Renal pelvis (tissue), 4 donors: ENCODE measurements around the gene UBN1. TPM values are rescaled to one million over a fixed set of nuclear protein-coding genes. Genes with fewer than 3 reads are reported as not detected.

ENCODE experiments used
- DNase-seq: peaks from one replicate; pipeline ENCODE4 v3.0.0-alpha.2; 2013
- polyA plus RNA-seq, 3 donors: library from polyadenylated mRNA; unstranded; fragments of 120-200 nt; gene quantifications; one replicate each; pipeline ENCODE4 v1.2.1, GENCODE V29; 2013; ENCODE audit not compliant: insufficient read length in 3 of 3

UBN1 gene
- polyA plus RNA-seq, 3 donors: 33.9 to 41.4 (median 41.0) TPM

GRCh38 chr16:4855371-4855770 lies 8.1 kb downstream of the UBN1 start:
- no peak for DNase-seq

GRCh38 chr16:4855804-4856203 lies 8.5 kb downstream of the UBN1 start:
- no peak for DNase-seq

- DNase-seq: no peak
Measured at GRCh38 chr16:4859190-4859899, 12.1 kb downstream of the UBN1 start.

- DNase-seq: no peak
Measured at GRCh38 chr16:4859900-4860255, 12.6 kb downstream of the UBN1 start.

GRCh38 chr16:4860727-4861342 lies 13.6 kb downstream of the UBN1 start:
- no peak for DNase-seq

- no peak for DNase-seq
Measured at GRCh38 chr16:4862639-4863038, 15.4 kb downstream of the UBN1 start.

GRCh38 chr16:4864728-4865127 lies 17.4 kb downstream of the UBN1 start:
- DNase-seq: no peak

GRCh38 chr16:4865231-4865860 lies 18.1 kb downstream of the UBN1 start:
- DNase-seq: no peak

GRCh38 chr16:4866586-4866985 lies 19.3 kb downstream of the UBN1 start:
- no peak for DNase-seq

- peak; percentile 47 for DNase-seq
Measured at GRCh38 chr16:4868026-4868425, 20.7 kb downstream of the UBN1 start.

- no peak for DNase-seq
Measured at GRCh38 chr16:4868535-4868934, 21.3 kb downstream of the UBN1 start.

- no peak for DNase-seq
Measured at GRCh38 chr16:4869147-4869805, 22.0 kb downstream of the UBN1 start.

GRCh38 chr16:4870138-4870671 lies 22.9 kb downstream of the UBN1 start:
- DNase-seq: no peak

- no peak for DNase-seq
Measured at GRCh38 chr16:4871071-4871470, 23.8 kb downstream of the UBN1 start.

- no peak for DNase-seq
Measured at GRCh38 chr16:4873091-4873490, 25.8 kb downstream of the UBN1 start.

GRCh38 chr16:4874666-4875065 lies 27.4 kb downstream of the UBN1 start:
- DNase-seq: no peak

GRCh38 chr16:4876646-4877379 lies 29.5 kb downstream of the UBN1 start:
- no peak for DNase-seq

GRCh38 chr16:4877380-4877685 lies 30.1 kb downstream of the UBN1 start:
- no peak for DNase-seq

- no peak for DNase-seq
Measured at GRCh38 chr16:4879049-4879448, 31.8 kb downstream of the UBN1 start.

GRCh38 chr16:4880006-4880580 lies 32.8 kb downstream of the UBN1 start:
- no peak for DNase-seq

GRCh38 chr16:4882000-4882632 lies 34.8 kb downstream of the UBN1 start:
- DNase-seq: peak; percentile 62
